Fibroblast of the aortic adventitia (primary cell): ENCODE measurements around the gene PAQR7. TPM values are rescaled to one million over a fixed set of nuclear protein-coding genes. Genes with fewer than 3 reads are reported as not detected.

Source experiments
- DNase-seq: peaks from one replicate; pipeline ENCODE4 v3.0.0-alpha.2; 2010; ENCODE audit warnings: low read depth
- H3K4me3 ChIP-seq: 2 replicates; pipeline ENCODE4 v1.5.1; 2011; ENCODE audit warnings: low read depth, mild to moderate bottlenecking, control low read depth, low read length, moderate library complexity
- CTCF ChIP-seq: IDR thresholded peaks from 2 replicates; pipeline ENCODE4 v1.5.1; 2011; ENCODE audit warnings: mild to moderate bottlenecking, low read length, control low read depth, inconsistent platforms; ENCODE audit not compliant: insufficient read depth
- total RNA-seq: library from RNA; depleted of rRNA; stranded (reverse); fragments of >200 nt; gene quantifications from 2 replicates; pipeline ENCODE4 v1.2.3, GENCODE V29; 2012; ENCODE audit warnings: low replicate concordance

The PAQR7 gene
- total RNA-seq, 1 donor: 6.9 TPM

GRCh38 chr1:25916460-25916859 is 41.0 kb upstream of the PAQR7 start:
- DNase-seq: no peak
- no peak overlapping the region for H3K4me3 ChIP-seq
- TF ChIP-seq CTCF: no peak

GRCh38 chr1:25914074-25914995 is 38.8 kb upstream of the PAQR7 start:
- TF ChIP-seq CTCF: no peak
- no peak for DNase-seq
- no peak overlapping the region for H3K4me3 ChIP-seq

GRCh38 chr1:25913206-25913605 is 37.7 kb upstream of the PAQR7 start:
- DNase-seq: no peak
- no peak for TF ChIP-seq CTCF
- no peak overlapping the region for H3K4me3 ChIP-seq

DNA sequence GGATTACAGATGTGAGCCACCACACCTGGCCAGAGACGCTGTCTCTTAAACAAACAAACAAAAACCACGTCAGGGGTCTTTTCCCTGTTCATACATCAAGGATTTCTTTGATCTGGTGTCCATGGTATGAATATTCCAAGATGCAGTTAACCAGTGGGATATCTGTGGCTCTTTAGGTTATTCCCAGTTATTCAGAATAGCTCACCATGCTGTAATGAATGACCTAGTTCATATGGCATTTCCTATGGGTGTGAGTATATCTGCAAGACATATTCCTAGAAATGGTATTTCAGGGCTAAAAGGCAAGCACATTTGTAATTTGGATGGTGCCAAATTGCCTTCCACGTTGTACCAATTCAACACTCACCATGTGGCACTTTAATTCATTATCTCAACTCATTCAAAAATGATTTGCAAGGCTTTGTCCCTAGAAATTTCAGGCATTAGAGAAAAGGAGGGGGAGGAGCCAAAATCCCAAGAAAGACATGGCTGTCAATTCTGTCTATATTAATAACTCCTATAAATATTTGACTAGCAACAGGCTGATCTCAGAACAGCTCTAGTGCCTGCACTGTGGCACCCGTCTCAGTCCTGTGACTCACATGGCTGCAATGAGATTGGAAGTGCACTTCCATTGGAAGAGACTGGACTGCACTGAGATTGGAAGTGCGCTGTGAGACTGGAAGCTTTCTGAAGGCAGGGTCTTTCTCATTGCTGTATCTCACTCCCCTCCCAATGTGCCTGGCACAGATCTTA is 36.7 kb upstream of the PAQR7 start:
- DNase-seq: peak; percentile 75
- TF ChIP-seq CTCF: no peak
- no peak overlapping the region for H3K4me3 ChIP-seq

DNA sequence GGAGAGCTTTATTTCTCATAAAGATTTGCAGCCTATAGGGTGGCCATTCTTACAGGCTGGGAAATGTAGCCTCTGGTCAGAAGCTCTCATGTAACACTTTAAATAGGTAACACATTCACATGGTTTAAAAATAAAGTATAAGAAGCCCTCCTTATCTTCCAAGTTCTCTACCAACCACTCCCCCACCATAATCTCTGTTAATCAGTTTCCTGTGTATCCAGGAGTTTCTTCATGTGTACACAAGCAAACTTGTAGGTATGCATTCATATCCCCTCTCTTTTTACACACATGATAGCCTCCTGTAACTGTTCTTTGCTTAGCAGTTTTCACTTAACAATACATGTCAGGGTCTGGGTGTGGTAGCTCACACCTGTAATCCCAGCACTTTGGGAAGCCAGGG is 35.7 kb upstream of the PAQR7 start:
- TF ChIP-seq CTCF: no peak
- DNase-seq: no peak
- no peak overlapping the region for H3K4me3 ChIP-seq

DNA sequence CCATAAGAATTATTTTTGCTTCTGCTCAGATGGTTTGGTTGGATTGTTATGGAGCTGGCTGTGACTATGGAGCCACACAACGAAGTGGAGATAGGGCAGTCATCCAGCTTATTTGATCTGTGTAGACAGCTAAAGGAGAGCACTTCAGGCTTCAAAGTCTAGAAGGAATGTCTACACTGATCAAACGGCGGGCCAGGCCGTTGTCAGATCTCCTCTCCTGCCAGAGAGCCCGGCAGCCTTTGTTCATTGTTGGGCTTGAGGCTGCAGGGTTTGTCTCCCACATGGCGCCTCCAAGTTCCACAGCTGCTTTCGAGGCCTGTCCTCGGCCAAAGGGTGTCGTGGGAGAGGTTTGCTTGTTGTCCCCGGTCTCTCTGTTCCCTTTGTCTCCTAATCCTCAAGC is 33.5 kb upstream of the PAQR7 start:
- no peak for TF ChIP-seq CTCF
- no peak for DNase-seq
- H3K4me3 ChIP-seq: no peak overlapping the region
